Vagina (tissue), 2 donors: ENCODE data around the gene GPR4.

Experiments
- CTCF ChIP-seq, 3 experiments: fragments of 450-650 bp in 2 of 3; fragments of 200-600 bp in 1 of 3; sonication (generic) in 1 of 3; IDR thresholded peaks; one replicate each; pipeline ENCODE4 v1.5.1; 2017 to 2019; ENCODE audit warnings: antibody characterized with exemption in 3 of 3, mild to moderate bottlenecking in 2 of 3, moderate library complexity in 2 of 3
- POLR2A ChIP-seq, 2 donors: fragments of 450-650 bp; IDR thresholded peaks; one replicate each; pipeline ENCODE4 v1.6.1; 2017; ENCODE audit warnings: antibody characterized with exemption in 2 of 2, mild to moderate bottlenecking in 2 of 2, moderate library complexity in 2 of 2
- POLR2AphosphoS5 ChIP-seq, 2 donors: sonication (generic); formaldehyde crosslinking; IDR thresholded peaks; one replicate each; pipeline ENCODE4 v1.9.0; 2017; ENCODE audit warnings: antibody characterized with exemption in 2 of 2, mild to moderate bottlenecking in 2 of 2, low read depth in 1 of 2; ENCODE audit not compliant: insufficient read depth in 1 of 2

GRCh38 chr19:45636902-45637301 is 34.9 kb upstream of the GPR4 start:
- TF ChIP-seq CTCF (IDR thresholded peaks at IDR 0.05) = no peak
- no peak for TF ChIP-seq POLR2AphosphoS5 (IDR thresholded peaks at IDR 0.05; ENCODE audit: insufficient read depth in 1 of 2, low read depth in 1 of 2)
- no peak for TF ChIP-seq POLR2A (IDR thresholded peaks at IDR 0.05)
